Vagina (tissue), 2 donors: ENCODE data around the gene CYTH4.

Source experiments
- POLR2A ChIP-seq, 2 donors: fragments of 450-650 bp; IDR thresholded peaks; one replicate each; pipeline ENCODE4 v1.6.1; 2017; ENCODE audit warnings: antibody characterized with exemption in 2 of 2, mild to moderate bottlenecking in 2 of 2, moderate library complexity in 2 of 2
- TF ChIP-seq, protein P1 (sequence below), 3 experiments: fragments of 450-650 bp in 2 of 3; fragments of 200-600 bp in 1 of 3; sonication (generic) in 1 of 3; IDR thresholded peaks; one replicate each; pipeline ENCODE4 v1.5.1; 2017 to 2019; ENCODE audit warnings: antibody characterized with exemption in 3 of 3, mild to moderate bottlenecking in 2 of 3, moderate library complexity in 2 of 3

GRCh38 chr22:37304595-37305343 is 22.5 kb downstream of the CYTH4 start:
- TF ChIP-seq, protein P1, sequence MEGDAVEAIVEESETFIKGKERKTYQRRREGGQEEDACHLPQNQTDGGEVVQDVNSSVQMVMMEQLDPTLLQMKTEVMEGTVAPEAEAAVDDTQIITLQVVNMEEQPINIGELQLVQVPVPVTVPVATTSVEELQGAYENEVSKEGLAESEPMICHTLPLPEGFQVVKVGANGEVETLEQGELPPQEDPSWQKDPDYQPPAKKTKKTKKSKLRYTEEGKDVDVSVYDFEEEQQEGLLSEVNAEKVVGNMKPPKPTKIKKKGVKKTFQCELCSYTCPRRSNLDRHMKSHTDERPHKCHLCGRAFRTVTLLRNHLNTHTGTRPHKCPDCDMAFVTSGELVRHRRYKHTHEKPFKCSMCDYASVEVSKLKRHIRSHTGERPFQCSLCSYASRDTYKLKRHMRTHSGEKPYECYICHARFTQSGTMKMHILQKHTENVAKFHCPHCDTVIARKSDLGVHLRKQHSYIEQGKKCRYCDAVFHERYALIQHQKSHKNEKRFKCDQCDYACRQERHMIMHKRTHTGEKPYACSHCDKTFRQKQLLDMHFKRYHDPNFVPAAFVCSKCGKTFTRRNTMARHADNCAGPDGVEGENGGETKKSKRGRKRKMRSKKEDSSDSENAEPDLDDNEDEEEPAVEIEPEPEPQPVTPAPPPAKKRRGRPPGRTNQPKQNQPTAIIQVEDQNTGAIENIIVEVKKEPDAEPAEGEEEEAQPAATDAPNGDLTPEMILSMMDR (IDR thresholded peaks at IDR 0.05), result no peak
- TF ChIP-seq POLR2A (IDR thresholded peaks at IDR 0.05), result no peak
